Stimulated activated CD4-positive, alpha-beta T cell treated with anti-CD3 and anti-CD28 coated beads, TNF-alpha, amount 100 ng/mL, for 4 hours (primary cell): Measurements from ENCODE around the gene NME3.

ENCODE experiments used
- DNase-seq, 3 experiments: peaks; one replicate each; pipeline ENCODE4 v3.0.0-alpha.2; 2020; ENCODE audit warnings: low read depth in 3 of 3

Gene NME3

DNA sequence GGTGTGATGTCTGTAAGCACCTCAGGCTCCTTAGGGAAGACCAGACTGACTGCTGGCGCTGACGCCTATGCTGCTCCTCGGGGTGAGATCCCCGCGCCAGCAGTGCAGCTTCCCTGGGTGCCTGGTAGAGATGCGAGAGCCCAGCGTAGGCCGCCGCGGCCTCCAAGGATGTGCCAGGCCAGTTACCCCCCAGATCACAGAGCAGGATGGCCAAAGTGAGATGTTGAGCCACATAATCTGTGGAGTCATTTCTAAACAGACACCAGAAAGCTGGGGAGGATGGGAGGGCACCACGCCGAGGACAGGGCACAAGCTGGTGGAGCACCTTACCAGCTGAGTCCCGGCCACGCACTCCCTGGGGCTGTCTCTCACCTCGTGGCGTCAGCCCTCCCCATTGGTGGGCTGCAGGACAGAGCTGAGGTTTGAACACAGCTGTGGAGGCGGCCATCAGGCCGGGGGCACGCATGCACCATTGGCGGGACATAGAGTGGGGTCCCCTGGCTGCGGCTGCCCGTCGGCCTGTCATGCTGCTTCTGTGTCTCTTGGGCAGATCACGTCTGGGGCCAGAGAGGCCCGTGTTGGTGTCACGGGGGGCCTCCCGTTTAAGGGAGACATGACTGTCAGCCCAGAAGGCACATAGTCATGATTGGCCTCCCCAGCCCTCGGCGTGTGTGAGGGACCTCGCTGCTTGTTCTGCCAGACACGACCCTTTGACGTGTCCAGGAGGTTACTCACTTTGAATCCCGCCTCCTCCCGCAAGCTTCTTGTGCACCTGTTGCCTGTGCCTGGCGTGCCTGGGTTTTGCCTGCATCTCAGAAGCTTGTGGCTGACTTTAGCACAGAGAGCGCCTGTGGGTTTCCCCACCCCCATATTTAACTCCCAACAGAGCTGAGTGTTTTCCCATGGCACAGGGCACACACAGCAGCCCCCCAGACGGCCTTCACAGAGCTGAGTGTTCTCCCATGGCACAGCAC is 43.4 kb downstream of the NME3 start:
- no peak for DNase-seq

- no peak for DNase-seq
These were observed 44.5 kb downstream of the NME3 start for GRCh38 chr16:1726661-1727502.

DNA sequence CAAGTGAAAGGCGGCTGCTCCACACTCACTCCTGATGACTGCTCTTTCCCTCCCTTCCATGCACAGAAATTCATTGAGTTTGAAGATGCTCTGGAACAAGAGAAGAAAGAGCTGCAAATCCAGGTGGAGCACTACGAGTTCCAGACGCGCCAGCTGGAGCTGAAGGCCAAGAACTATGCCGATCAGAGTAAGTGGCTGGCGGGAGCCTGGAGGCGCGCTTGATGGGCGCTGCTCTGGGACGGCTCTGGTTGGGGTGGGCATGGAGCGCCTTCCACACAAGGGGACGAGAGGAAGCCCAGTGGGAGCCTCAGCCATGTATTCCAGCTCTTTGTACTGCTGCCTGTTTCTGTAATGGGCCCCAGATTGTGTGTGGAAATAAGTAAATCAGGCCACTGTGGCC is 46.9 kb downstream of the NME3 start:
- no peak for DNase-seq

- no peak for DNase-seq
These were observed 47.7 kb downstream of the NME3 start for GRCh38 chr16:1723450-1724147.

GRCh38 chr16:1721372-1721771 is 50.0 kb downstream of the NME3 start:
- no peak for DNase-seq
